ENCODE measurements around the gene ZNF169.

DNA sequence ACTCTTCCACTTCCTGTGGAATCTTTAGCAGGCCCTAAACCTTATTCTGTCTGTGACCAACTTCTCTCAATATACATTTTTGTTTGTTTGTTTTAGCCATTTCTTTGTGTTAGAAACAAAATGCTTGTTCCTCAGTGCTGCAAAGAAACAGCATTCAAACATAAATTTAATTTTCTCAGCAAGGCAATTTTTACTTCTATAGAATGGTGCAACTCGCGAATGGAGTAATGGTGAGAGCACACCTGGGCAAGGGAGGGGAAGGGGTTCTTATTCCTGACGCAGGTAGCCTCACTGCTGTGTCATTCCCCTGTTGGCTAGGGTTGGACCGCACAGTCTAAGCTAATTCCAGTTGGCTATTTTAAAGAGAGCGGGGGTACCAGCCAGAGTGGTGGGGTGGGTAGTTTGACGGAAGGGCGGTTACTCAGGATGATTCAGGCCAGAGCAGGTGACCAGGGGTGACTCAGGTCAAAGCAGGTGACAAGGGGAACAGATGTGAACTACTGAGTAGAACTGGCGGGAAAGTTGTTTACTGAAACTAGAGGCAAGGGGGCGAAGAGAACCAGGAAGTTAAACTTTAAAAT lies 21.4 kb downstream of the ZNF169 start:
- TF ChIP-seq GATA3 (IDR thresholded peaks at IDR 0.05; ENCODE audit: low read depth, low read length) (no peak), GATA2 (IDR thresholded peaks at IDR 0.05; ENCODE audit: low read depth, low read length) (no peak)

Data from SH-SY5Y (cell line).